ENCODE data around the gene ACTN1. TPM values are rescaled to one million over a fixed set of nuclear protein-coding genes. Genes with fewer than 3 reads are reported as not detected.

Gene ACTN1
- total and polyA plus RNA-seq, 2 of the 8 experiments (the other 6 are each of a cell fraction or from before 2014, with no cell fraction given) = 236 to 262 TPM

DNA sequence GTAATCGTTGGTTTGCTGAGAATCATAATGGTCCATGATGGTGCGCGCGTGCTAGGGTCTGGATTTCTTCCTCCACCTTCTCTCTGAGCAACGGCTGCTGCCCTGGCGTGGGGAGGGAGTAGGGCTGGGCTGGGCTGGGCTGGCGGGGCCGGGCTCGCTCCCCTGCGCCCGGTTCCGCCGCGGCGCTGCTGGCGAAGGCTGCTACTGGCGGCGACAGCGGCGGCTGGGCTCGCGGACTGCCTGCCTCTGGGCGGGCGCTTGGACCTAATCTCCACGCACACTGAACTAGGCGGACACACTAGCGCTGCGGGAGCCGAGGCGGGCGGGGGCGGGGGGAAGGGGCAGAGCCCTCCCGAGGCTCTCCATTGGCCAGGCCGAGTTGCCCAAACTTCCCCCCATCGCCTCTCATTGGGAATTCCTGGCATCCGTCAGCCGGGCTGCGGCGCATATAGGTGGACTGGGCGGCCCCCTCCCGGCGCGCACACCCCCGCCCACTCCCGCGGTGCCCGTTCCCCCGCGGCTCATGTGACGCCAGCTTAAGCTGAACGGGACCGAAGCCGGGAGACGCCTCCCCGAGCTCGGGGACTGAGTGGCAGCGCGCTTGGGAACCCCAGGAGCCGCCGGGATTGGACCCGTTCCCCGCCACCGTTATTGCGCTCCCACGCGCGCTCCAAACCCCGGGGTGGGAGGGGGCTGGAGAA lies at the start of gene ACTN1 (continued):
- peak; percentile 10 for TF ChIP-seq ASH2L (IDR thresholded peaks at IDR 0.05; ENCODE audit: low read length)
- no peak for TF ChIP-seq RXRA (IDR thresholded peaks at IDR 0.05; ENCODE audit: insufficient read depth, low read depth, low read length)
- peak; percentile 68 for TF ChIP-seq E2F6 (IDR thresholded peaks at IDR 0.05)
- peak; percentile 82 to 85 for TF ChIP-seq POLR2A (IDR thresholded peaks at IDR 0.05; ENCODE audit: control extremely low read depth in 1 of 2, low read depth in 2 of 2, low read length in 2 of 2)
- TF ChIP-seq SP4 (IDR thresholded peaks at IDR 0.05; ENCODE audit: low read length) = peak; percentile 80; the same call in 1 of the 2 replicates
- TF ChIP-seq YY1 (IDR thresholded peaks at IDR 0.05; ENCODE audit: low read depth, low read length) = no peak
- TF ChIP-seq NANOG (IDR thresholded peaks at IDR 0.05; ENCODE audit: insufficient read depth, low read depth, low read length, poor library complexity, severe bottlenecking) = no peak
- peak; percentile 42; the same call in 1 of the 2 replicates for TF ChIP-seq CREB1 (IDR thresholded peaks at IDR 0.05)
- peak; percentile 87 for TF ChIP-seq CHD2 (IDR thresholded peaks at IDR 0.05; ENCODE audit: low read length)
- no peak for TF ChIP-seq TCF12 (IDR thresholded peaks at IDR 0.05; ENCODE audit: low read depth, low read length)
- TF ChIP-seq SIX5 (IDR thresholded peaks at IDR 0.05; ENCODE audit: low read depth, low read length) = no peak
- no peak for TF ChIP-seq NRF1 (IDR thresholded peaks at IDR 0.05; ENCODE audit: low read depth, low read length)
- no peak for TF ChIP-seq RAD21 (IDR thresholded peaks at IDR 0.05 in 1 of 2, conservative IDR thresholded peaks at IDR 0.05 in 1 of 2; ENCODE audit: low read depth in 2 of 2, low read length in 2 of 2)
- peak; percentile 62; the same call in 1 of the 2 replicates for TF ChIP-seq POLR2AphosphoS5 (IDR thresholded peaks at IDR 0.05; ENCODE audit: low read depth, low read length)
- peak; percentile 24 for TF ChIP-seq KDM4A (IDR thresholded peaks at IDR 0.05; ENCODE audit: low read depth, low read length, severe bottlenecking)
- peak; percentile 10 for TF ChIP-seq PHF8 (conservative IDR thresholded peaks at IDR 0.05; ENCODE audit: low read depth, low read length)
- TF ChIP-seq, protein P1, sequence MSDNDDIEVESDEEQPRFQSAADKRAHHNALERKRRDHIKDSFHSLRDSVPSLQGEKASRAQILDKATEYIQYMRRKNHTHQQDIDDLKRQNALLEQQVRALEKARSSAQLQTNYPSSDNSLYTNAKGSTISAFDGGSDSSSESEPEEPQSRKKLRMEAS (IDR thresholded peaks at IDR 0.05) = peak; percentile 65; the same call in 1 of the 2 replicates
- no peak for TF ChIP-seq SAP30 (IDR thresholded peaks at IDR 0.05; ENCODE audit: insufficient read depth, insufficient replicate concordance, low read length)
- TF ChIP-seq SP1 (IDR thresholded peaks at IDR 0.05; ENCODE audit: low read depth, low read length) = peak; percentile 92
- TF ChIP-seq CEBPB (IDR thresholded peaks at IDR 0.05; ENCODE audit: low read depth, low read length) = no peak
- no peak for TF ChIP-seq RNF2 (IDR thresholded peaks at IDR 0.05; ENCODE audit: borderline replicate concordance, low read depth, low read length, missing control alignments, poor library complexity, severe bottlenecking)
- TF ChIP-seq, protein P2, sequence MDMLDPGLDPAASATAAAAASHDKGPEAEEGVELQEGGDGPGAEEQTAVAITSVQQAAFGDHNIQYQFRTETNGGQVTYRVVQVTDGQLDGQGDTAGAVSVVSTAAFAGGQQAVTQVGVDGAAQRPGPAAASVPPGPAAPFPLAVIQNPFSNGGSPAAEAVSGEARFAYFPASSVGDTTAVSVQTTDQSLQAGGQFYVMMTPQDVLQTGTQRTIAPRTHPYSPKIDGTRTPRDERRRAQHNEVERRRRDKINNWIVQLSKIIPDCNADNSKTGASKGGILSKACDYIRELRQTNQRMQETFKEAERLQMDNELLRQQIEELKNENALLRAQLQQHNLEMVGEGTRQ (IDR thresholded peaks at IDR 0.05; ENCODE audit: low read length) = no peak
- TF ChIP-seq JUND (IDR thresholded peaks at IDR 0.05; ENCODE audit: low read length) = 0 out of 2 replicates have a peak, but pooled peaks have one; percentile 11

Measured in H1 (cell line).